Chondrocyte (in vitro differentiated cells): ENCODE measurements around the gene ECEL1. TPM values are rescaled to one million over a fixed set of nuclear protein-coding genes. Genes with fewer than 3 reads are reported as not detected.

ENCODE experiments used
- DNase-seq: peaks from one replicate; pipeline ENCODE4 v3.0.0; 2021; ENCODE audit warnings: mixed read lengths, low spot score
- H3K27ac Mint-ChIP-seq: one replicate; pipeline ENCODE4 v1.8.0; 2021; ENCODE audit warnings: mild to moderate bottlenecking, moderate library complexity, mixed read lengths; ENCODE audit not compliant: unreplicated experiment
- H3K27me3 Mint-ChIP-seq: 2 replicates; pipeline ENCODE4 v1.8.0; 2021; ENCODE audit warnings: low read depth, mixed read lengths
- H3K36me3 Mint-ChIP-seq: 2 replicates; pipeline ENCODE4 v1.8.0; 2021; ENCODE audit warnings: low read depth, mixed read lengths
- H3K4me1 Mint-ChIP-seq: 2 replicates; pipeline ENCODE4 v1.8.0; 2021; ENCODE audit warnings: low read depth, mild to moderate bottlenecking, mixed read lengths
- H3K4me3 Mint-ChIP-seq: one replicate; pipeline ENCODE4 v1.8.0; 2021; ENCODE audit warnings: mild to moderate bottlenecking, moderate library complexity, mixed read lengths; ENCODE audit not compliant: unreplicated experiment
- H3K9me3 Mint-ChIP-seq: 2 replicates; pipeline ENCODE4 v1.8.0; 2021; ENCODE audit warnings: low read depth, mixed read lengths
- total RNA-seq: library from RNA; stranded (reverse); gene quantifications from 3 replicates; pipeline ENCODE4 v1.2.1, GENCODE V29; 2021
- TF ChIP-seq, protein P1 (sequence below): fragments of 200-600 bp; sonication (generic); IDR thresholded peaks from 2 replicates; pipeline ENCODE4 v1.5.0; 2021; ENCODE audit warnings: antibody characterized with exemption, mild to moderate bottlenecking, moderate library complexity

ECEL1 gene
- total RNA-seq, 1 donor from 2014 or later, result 0.12 TPM

DNA sequence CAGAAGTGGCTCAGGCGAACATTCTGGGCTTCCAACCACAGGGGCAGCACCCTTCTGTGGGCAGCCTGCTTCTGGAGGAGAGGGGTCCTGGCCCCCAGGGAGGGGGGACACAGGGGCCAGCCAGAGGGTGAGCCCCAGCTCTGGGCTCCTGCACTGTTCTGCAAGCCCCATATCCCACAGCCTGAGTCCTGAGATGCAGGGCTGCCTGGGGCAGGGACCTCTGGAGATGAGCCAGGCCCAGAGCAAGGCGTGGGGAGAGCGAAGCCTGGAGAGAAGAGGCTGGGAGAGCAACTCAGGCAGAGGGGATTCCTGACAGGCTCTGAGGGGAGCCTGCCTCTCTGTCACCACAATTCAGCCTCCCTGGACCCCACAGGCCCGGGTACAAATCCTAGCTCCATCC, 19.1 kb upstream of the ECEL1 start:
- peaks cover 9% of the 10 kb centered on the region for H3K4me1 Mint-ChIP-seq
- H3K36me3 Mint-ChIP-seq, result no peaks in the 10 kb centered on the region
- H3K9me3 Mint-ChIP-seq, result no peaks in the 10 kb centered on the region
- H3K27ac Mint-ChIP-seq, result no peak overlapping the region
- H3K27me3 Mint-ChIP-seq, result peaks cover 49% of the 10 kb centered on the region
- DNase-seq, result no peak
- TF ChIP-seq, protein P1, sequence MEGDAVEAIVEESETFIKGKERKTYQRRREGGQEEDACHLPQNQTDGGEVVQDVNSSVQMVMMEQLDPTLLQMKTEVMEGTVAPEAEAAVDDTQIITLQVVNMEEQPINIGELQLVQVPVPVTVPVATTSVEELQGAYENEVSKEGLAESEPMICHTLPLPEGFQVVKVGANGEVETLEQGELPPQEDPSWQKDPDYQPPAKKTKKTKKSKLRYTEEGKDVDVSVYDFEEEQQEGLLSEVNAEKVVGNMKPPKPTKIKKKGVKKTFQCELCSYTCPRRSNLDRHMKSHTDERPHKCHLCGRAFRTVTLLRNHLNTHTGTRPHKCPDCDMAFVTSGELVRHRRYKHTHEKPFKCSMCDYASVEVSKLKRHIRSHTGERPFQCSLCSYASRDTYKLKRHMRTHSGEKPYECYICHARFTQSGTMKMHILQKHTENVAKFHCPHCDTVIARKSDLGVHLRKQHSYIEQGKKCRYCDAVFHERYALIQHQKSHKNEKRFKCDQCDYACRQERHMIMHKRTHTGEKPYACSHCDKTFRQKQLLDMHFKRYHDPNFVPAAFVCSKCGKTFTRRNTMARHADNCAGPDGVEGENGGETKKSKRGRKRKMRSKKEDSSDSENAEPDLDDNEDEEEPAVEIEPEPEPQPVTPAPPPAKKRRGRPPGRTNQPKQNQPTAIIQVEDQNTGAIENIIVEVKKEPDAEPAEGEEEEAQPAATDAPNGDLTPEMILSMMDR, result no peak
- H3K4me3 Mint-ChIP-seq, result no peak overlapping the region

GRCh38 chr2:232505856-232506255, 18.2 kb upstream of the ECEL1 start:
- Mint-ChIP-seq H3K4me3 (no peak overlapping the region), H3K4me1 (peaks cover 9% of the 10 kb centered on the region), H3K27me3 (peaks cover 49% of the 10 kb centered on the region), H3K9me3 (no peaks in the 10 kb centered on the region), H3K36me3 (no peaks in the 10 kb centered on the region), H3K27ac (no peak overlapping the region)
- TF ChIP-seq, protein P1, result no peak
- no peak for DNase-seq

GRCh38 chr2:232504438-232504837, 16.8 kb upstream of the ECEL1 start:
- Mint-ChIP-seq H3K4me1 (peaks cover 9% of the 10 kb centered on the region), H3K4me3 (no peak overlapping the region), H3K36me3 (no peaks in the 10 kb centered on the region), H3K27me3 (peaks cover 47% of the 10 kb centered on the region), H3K27ac (no peak overlapping the region), H3K9me3 (no peaks in the 10 kb centered on the region)
- DNase-seq, result no peak
- TF ChIP-seq, protein P1, result no peak

DNA sequence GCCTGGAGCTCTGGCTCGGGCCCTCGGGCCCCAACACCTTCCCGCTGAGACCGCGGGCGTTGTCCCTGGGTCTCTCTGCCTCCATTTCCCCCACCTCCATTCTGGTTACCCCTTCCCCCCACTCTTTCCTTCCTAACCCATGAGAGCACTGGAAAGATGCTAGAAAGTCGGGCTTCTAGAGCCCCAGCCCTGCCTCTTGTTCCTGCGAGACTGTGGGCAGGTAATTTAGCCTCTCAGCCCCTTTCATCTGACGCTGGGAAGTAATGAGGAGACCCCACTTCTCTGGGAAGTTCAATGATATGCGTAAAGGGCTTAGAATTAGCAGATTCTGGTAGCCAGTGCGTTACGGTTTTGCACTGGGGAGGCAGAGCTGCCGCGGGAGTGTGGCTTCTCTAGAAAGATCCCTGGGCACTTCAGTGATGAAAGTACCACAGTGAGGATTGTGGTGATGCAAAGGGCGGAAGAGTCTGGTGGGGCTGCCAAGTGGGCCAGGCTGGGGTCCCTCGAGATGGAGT, 16.2 kb upstream of the ECEL1 start:
- no peak for DNase-seq
- H3K4me1 Mint-ChIP-seq, result peaks cover 9% of the 10 kb centered on the region
- TF ChIP-seq, protein P1, result no peak
- H3K4me3 Mint-ChIP-seq, result peak overlapping the region; percentile 53
- no peak overlapping the region for H3K27ac Mint-ChIP-seq
- no peaks in the 10 kb centered on the region for H3K9me3 Mint-ChIP-seq
- no peaks in the 10 kb centered on the region for H3K36me3 Mint-ChIP-seq
- H3K27me3 Mint-ChIP-seq, result peaks cover 46% of the 10 kb centered on the region

DNA sequence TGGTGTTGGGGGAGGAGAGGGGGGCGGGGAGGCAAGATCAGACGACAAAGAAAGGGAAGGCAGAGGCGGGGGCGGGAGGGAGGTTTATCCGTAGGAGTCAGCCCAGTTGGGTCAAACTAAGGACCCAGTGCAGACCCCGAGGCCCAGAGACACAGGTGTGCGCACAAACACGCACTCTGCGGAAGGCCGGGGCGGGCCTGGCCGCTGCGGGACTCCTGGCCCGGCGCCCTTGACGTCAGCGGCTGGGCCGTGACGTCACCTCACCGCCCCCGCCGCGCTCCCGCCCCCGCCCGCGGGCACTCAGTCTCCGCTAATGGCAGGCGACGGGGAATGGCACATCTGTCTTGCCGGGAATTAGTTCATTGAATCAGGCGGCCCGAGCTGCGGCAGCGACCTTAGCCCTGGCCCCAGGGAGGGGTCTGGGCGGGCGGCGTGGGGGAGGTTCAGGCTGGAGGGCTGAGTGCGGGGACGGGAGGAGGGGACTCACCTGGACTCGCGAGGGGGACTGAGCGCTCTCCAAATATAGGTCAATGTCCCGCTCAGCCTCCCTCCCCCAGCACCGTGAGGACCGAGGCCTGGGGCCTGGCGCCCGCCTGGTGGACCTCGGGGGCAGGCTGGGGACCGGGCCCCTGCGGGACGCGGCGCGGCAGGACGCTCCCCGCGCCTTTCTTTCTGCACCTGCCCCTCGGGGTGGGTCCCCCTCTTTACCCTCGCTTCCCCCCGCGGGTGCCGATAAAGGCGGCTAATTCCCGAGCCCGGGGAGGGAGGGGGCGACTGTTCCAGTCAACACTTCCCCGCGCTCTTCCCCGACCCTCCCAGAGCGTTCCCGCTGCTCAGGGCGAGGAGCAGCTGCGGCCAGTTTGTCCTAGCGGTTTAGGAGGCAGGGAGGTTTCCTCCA, 15.5 kb upstream of the ECEL1 start:
- Mint-ChIP-seq H3K9me3 (no peaks in the 10 kb centered on the region), H3K27me3 (peaks cover 47% of the 10 kb centered on the region), H3K4me3 (peak overlapping the region; percentile 55), H3K27ac (no peak overlapping the region), H3K36me3 (no peaks in the 10 kb centered on the region), H3K4me1 (peaks cover 9% of the 10 kb centered on the region)
- TF ChIP-seq, protein P1, result no peak
- no peak for DNase-seq
